GM12865 (cell line): ENCODE measurements around the gene SMTNL2.

Source experiments
- DNase-seq: peaks from one replicate; pipeline ENCODE4 v3.0.0; 2010; ENCODE audit warnings: low read depth
- H3K4me3 ChIP-seq: 2 replicates; pipeline ENCODE4 v1.5.1; 2011; ENCODE audit warnings: mild to moderate bottlenecking, low read depth, low read length, control low read depth
- TF ChIP-seq, protein P1 (sequence below): IDR thresholded peaks from 2 replicates; pipeline ENCODE4 v1.5.1; 2011; ENCODE audit warnings: low read length, control low read depth, low read depth, inconsistent platforms; ENCODE audit not compliant: insufficient read depth; ENCODE audit errors: missing control alignments

SMTNL2 gene

DNA sequence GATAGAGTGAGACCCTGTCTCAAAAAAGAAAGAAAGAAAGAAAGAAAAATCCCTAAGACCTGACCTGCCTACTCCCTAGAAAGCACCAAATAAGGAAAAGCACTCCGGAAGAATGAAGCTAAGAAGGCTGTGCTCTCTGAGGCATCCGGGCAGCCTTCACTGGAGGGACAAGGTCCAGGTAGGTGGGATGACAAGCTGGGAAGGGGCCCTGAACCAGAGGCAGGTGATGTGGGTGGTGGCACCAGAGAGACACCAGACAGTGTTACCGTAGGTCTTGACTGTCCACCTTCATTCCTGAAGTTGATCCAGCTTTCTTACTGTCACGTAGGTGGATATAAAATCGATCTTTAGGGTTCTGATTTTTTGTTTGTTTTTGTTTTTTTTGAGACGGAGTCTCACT lies 26.3 kb downstream of the SMTNL2 start:
- H3K4me3 ChIP-seq, result no peak overlapping the region
- TF ChIP-seq, protein P1, sequence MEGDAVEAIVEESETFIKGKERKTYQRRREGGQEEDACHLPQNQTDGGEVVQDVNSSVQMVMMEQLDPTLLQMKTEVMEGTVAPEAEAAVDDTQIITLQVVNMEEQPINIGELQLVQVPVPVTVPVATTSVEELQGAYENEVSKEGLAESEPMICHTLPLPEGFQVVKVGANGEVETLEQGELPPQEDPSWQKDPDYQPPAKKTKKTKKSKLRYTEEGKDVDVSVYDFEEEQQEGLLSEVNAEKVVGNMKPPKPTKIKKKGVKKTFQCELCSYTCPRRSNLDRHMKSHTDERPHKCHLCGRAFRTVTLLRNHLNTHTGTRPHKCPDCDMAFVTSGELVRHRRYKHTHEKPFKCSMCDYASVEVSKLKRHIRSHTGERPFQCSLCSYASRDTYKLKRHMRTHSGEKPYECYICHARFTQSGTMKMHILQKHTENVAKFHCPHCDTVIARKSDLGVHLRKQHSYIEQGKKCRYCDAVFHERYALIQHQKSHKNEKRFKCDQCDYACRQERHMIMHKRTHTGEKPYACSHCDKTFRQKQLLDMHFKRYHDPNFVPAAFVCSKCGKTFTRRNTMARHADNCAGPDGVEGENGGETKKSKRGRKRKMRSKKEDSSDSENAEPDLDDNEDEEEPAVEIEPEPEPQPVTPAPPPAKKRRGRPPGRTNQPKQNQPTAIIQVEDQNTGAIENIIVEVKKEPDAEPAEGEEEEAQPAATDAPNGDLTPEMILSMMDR, result no peak
- DNase-seq, result no peak

GRCh38 chr17:4616476-4616875 lies 32.1 kb downstream of the SMTNL2 start:
- no peak overlapping the region for H3K4me3 ChIP-seq
- no peak for DNase-seq
- TF ChIP-seq, protein P1, result no peak

GRCh38 chr17:4617090-4617489 lies 32.8 kb downstream of the SMTNL2 start:
- no peak overlapping the region for H3K4me3 ChIP-seq
- TF ChIP-seq, protein P1, result no peak
- DNase-seq, result no peak

DNA sequence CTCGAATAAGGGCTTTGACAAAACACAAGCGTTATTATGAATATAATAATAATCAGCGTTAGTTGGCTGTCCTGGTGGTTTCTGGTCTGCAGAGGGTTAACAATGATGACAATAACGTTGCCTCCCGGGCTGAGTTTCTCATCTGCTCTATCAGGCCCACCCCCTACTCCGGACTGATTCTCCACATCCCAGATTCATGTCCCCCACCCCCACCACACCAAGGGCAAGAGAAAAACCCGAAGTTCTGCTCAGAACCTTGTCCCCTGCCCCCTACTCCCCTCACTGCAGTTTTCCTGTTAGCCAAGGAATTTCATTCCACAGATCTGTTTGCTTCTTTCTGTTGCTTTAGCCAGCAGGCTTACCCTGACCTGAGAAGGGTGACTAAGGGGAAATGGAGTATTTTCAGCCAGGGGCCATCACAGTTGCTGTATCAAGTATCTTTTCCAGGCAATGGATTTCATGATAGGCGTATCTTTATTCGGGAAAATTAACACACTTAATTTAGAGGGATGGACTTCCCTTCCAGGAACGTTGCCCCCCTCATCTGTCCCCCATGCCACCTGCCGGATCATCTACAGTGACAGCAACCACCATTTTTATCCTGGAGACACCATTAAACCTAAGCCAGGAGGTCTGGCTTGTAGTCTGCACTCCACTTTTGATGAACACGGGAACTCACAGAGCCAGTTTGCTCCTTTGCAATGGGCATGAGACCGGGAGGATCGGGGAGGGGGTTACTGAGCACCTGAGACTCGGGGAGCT lies 33.4 kb downstream of the SMTNL2 start:
- H3K4me3 ChIP-seq, result no peak overlapping the region
- no peak for DNase-seq
- TF ChIP-seq, protein P1, result no peak

GRCh38 chr17:4620531-4621101 lies 36.3 kb downstream of the SMTNL2 start:
- no peak overlapping the region for H3K4me3 ChIP-seq
- TF ChIP-seq, protein P1, result no peak
- no peak for DNase-seq

DNA sequence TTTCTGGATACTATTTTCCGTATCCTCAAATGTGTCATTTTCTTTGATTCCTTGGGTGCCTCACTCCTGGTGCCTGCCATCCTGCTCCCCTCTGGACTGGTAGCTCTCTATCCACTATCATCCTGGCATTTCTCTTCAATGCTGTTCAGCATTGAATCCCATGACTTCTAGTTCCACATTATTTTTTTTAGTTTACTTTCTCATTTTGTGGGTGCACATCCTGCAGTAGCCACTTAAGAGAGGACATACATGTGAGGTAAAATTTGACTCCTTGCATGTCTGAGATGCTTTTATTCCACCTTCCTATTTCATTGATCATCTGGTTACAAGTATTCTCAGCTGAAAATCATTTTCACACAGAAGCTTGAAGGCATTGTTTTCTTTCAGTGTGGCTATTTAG lies 38.0 kb downstream of the SMTNL2 start:
- TF ChIP-seq, protein P1, result no peak

More for the DNA sequence above, 38.0 kb downstream of the SMTNL2 start:
- H3K4me3 ChIP-seq, result no peak overlapping the region
- no peak for DNase-seq
